ENCODE measurements around the gene FOXO3.

DNA sequence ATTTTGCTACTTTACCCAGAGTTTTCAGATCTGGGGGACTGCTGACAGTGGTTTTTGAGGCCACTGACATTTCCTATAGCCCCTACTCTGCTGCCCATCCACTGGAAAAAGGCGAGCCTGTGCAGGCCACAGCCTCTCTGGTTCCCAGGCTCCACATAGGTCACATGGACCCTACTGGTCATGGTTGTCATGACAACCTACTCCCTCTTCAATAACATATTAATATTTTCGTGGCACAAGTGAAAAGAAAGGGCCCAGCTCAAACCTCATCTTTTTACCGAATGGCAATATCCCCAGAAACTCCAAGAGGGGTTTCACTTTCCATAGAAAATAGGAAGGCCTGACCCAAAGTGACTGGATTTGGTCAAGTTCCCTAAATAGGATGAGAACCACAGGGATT is 11.0 kb upstream of the FOXO3 start:
- TF ChIP-seq, protein P1, sequence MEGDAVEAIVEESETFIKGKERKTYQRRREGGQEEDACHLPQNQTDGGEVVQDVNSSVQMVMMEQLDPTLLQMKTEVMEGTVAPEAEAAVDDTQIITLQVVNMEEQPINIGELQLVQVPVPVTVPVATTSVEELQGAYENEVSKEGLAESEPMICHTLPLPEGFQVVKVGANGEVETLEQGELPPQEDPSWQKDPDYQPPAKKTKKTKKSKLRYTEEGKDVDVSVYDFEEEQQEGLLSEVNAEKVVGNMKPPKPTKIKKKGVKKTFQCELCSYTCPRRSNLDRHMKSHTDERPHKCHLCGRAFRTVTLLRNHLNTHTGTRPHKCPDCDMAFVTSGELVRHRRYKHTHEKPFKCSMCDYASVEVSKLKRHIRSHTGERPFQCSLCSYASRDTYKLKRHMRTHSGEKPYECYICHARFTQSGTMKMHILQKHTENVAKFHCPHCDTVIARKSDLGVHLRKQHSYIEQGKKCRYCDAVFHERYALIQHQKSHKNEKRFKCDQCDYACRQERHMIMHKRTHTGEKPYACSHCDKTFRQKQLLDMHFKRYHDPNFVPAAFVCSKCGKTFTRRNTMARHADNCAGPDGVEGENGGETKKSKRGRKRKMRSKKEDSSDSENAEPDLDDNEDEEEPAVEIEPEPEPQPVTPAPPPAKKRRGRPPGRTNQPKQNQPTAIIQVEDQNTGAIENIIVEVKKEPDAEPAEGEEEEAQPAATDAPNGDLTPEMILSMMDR (IDR thresholded peaks at IDR 0.05): no peak
- TF ChIP-seq POLR2A (IDR thresholded peaks at IDR 0.05): no peak

Measured in uterus (tissue), 2 donors.